Left kidney (tissue), 8 donors: Measurements from ENCODE around the gene MEOX1. TPM values are rescaled to one million over a fixed set of nuclear protein-coding genes. Genes with fewer than 3 reads are reported as not detected.
"Not testable (repeated sequence)": the region's sequence is repeated elsewhere in the genome, so short reads cannot be mapped to it uniquely, and the experiment has no call there.

ENCODE experiments used
- DNase-seq: peaks from one replicate; pipeline ENCODE4 v3.0.0-alpha.2; 2013
- long read RNA-seq, 8 donors: transcript quantifications; one replicate each; lab custom pipeline, GENCODE V29; 2026
- polyA plus RNA-seq: library from polyadenylated mRNA; unstranded; fragments of 120-200 nt; gene quantifications from one replicate; pipeline ENCODE4 v1.2.1, GENCODE V29; 2013; ENCODE audit not compliant: insufficient read length

The MEOX1 gene
- 15.5 TPM for polyA plus RNA-seq
- long read RNA-seq, donor 1, transcript MEOX1-201 (3 exons, 2,707 nt) = major isoform, 5 of 8 reads
- long read RNA-seq, donor 1, partial matches to known transcripts = 0 of 8 reads
- long read RNA-seq, donor 1, other reads (novel, unspliced or antisense) = 0 of 8 reads
- long read RNA-seq, donor 2, transcript MEOX1-201 (3 exons, 2,707 nt) = major isoform, 9 of 10 reads
- long read RNA-seq, donor 2, partial matches to known transcripts = 0 of 10 reads
- long read RNA-seq, donor 2, other reads (novel, unspliced or antisense) = 0 of 10 reads
- long read RNA-seq, donor 3, partial matches to known transcripts = 0 of 6 reads
- long read RNA-seq, donor 3, other reads (novel, unspliced or antisense) = 0 of 6 reads
- long read RNA-seq, donor 4, partial matches to known transcripts = 0 of 2 reads
- long read RNA-seq, donor 4, other reads (novel, unspliced or antisense) = 0 of 2 reads
- long read RNA-seq, donor 5, partial matches to known transcripts = 0 of 3 reads
- long read RNA-seq, donor 5, other reads (novel, unspliced or antisense) = 0 of 3 reads
- long read RNA-seq, donor 6, transcript MEOX1-201 (3 exons, 2,707 nt) = major isoform, 5 of 6 reads
- long read RNA-seq, donor 6, partial matches to known transcripts = 0 of 6 reads
- long read RNA-seq, donor 6, other reads (novel, unspliced or antisense) = 0 of 6 reads
- long read RNA-seq, donor 7, transcript MEOX1-201 (3 exons, 2,707 nt) = major isoform, 5 of 6 reads
- long read RNA-seq, donor 7, partial matches to known transcripts = 0 of 6 reads
- long read RNA-seq, donor 7, other reads (novel, unspliced or antisense) = 0 of 6 reads
- long read RNA-seq, donor 8, partial matches to known transcripts = 0 of 4 reads
- long read RNA-seq, donor 8, other reads (novel, unspliced or antisense) = 0 of 4 reads

DNA sequence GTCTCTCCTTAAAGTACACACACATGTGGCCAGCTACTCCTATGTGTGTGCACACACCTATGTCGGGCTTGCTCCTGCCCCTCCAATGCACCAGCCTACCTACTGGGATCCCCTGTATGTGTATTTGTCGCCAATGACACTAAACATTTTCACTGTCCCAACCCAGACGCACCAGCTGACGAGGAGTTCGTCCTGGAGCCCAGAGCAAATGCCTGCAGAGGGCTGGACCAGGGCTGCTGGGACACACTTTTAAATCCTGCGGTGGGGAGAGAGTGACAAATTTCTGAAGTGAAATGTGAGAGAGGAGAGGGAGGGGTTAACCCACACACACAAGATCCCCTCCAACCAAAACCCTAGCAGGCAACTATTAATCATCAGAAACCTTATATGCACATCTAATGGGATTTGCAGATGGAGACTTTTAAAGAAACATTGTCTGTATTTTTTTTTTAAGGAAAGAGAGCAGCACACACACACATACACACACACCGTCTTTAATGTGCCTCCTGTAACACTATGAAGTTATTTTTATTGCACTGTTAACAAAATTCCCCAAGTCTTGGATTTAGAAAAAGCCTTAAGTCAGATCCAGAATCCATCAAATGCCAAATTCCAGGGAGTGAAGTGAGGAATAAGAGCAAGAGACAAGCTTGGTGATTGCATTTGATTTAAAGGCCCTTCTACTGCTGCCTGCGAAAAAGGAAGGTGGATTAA is at the start of gene MEOX1:
MEOX1 (minus strand) TSS at position 224 of the 714 bp plus-strand sequence. CDS start 388 bp downstream, outside the sequence.
- DNase-seq = peak; percentile 85

DNA sequence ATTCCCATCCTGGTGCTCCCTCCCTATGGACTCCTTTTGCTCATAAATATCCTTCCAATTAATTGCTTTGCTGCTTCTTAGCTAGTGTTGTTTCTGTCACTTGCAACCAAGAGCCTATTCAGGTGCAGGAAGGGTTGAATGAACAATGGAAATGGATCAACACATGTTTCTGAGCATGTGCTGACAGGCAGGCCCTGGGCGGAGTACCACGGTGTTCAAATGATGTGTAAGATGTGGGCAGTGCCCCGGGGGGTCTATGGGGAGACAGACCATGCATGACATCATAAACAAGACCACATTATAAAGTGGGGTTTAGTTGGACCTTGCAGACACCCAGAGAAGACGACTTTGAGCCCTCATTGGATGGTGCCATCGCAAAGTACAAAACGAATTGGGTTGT is 48.4 kb upstream of the MEOX1 start:
- no peak for DNase-seq

DNA sequence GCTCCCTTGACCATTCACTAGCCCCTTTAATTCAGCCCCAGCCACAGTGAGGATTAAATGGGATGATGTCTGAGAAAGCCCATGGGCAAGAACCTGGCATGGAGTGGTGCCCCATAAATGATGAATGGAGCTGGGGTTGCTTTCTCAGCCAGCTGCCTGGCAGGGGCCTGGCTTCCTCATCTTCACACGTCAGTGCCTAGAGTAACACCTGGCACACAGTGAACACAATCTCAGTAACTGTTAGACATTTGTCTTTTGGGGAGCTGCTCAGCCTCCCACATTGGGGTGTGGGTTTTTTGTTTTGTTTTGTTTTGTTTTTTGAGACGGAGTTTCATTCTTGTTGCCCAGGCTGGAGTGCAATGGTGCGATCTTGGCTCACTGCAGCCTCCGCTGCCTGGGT is 47.5 kb upstream of the MEOX1 start:
- DNase-seq = no peak

DNA sequence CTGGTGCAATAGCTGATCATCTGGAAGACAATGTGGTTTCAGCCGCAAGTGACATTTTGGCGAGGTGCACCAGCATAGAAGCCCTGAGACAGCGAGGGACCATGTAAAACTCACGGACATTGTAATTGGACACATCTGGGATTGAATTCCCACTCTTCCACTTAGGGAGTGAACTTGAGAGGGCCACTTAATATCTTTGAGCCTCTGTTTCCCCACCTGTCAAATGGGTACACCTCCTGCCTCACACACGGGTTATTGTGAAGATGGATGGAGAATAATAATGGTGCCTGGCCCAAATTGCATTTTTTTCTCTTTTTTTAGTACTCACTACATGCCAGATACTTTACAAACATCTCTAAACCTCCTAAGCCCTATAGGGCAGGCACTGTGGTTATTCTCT is 45.5 kb upstream of the MEOX1 start:
- no peak for DNase-seq

DNA sequence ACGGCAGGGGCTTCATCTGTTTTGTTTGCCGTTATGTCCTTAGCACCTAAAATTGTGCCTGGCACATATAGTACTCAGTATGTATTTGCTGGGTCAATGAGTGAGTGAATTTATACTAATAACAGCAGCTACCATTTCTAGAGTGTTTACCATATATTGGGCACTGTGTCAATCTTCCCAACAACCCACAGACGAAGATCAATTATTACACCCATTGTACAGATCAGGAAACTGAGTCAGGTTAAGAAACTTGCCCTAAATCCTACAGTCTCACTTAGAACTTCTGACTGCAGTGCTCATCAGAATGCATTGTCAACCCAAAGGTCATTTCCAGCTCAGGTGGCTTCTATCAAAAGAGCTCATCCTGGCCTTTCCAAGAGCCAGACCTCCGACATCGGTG is 44.5 kb upstream of the MEOX1 start:
- no peak for DNase-seq

DNA sequence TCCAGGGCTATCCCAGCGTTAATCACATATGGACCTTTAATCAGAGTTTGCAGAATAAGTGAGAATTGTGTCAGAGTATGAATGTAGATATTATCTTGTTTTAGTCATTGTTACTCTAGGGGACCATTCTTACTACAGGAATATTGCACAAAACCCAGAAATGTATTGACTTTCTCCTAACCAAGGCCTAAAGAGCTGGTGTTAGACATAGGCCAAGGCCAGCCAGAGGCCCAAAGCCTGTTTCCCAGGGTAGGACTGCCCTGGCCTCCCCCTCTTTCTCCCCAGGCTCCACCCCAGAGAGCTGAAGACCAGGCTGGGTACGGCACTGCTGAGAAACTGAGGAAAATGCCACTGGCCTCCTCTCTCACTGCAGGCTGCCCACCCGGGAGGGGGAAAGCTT is 41.9 kb upstream of the MEOX1 start:
- DNase-seq = no peak

DNA sequence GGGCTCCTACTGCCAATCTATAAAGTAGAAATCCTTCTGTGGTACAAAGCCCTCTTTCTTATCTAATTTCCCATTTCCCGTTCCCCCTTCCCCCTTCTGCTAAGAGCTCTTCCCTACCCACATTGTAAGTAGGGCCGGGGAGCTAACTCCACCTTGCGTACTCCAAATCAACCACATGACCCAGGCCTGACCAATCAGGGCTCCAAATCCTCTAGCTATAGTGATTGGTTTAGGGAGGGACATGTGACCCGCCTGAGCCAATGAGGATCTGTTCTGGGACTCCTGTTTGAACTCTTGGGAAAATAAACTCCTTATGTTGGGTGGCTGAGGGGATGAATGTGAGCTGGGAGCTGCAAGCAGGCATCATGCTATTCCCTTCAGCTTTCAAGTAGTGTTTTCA is 40.9 kb upstream of the MEOX1 start:
- DNase-seq = no peak

DNA sequence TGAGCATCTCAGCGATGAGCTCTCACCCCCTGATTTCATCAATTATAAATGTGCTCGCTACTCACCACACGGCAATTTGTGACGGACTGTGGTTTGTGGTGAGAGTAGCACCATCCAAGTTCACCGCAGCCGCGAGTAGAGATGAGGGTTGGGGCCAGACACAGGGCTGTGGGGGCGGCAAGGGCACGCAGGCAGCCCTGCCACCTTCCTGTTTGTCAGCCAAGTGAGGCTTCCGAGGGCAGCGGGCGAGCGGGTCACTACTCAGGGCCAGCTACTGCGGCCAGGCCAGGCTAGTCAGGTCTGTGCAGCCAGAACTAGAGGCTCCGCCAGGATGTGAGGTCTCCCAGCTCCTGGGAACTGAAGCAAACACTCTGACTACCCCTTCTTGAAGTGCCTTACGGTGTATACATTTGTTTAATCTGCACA is 39.6 kb upstream of the MEOX1 start:
- DNase-seq = no peak

DNA sequence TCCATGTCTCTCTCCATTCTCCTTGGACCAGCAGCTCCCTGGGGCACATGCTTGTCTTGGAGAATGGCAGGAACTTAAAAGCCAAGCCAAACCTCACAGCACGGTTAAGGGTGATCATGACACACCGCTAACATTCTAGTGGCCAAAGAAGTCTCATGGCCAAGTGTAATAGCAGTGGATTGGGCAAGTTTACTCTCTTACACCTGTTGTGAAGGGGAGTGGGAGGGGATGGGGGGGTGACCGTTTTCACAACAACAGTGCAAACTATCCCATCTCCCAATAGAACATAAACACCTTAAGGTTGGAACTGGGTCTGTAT is 37.7 kb upstream of the MEOX1 start:
- DNase-seq = no peak

DNA sequence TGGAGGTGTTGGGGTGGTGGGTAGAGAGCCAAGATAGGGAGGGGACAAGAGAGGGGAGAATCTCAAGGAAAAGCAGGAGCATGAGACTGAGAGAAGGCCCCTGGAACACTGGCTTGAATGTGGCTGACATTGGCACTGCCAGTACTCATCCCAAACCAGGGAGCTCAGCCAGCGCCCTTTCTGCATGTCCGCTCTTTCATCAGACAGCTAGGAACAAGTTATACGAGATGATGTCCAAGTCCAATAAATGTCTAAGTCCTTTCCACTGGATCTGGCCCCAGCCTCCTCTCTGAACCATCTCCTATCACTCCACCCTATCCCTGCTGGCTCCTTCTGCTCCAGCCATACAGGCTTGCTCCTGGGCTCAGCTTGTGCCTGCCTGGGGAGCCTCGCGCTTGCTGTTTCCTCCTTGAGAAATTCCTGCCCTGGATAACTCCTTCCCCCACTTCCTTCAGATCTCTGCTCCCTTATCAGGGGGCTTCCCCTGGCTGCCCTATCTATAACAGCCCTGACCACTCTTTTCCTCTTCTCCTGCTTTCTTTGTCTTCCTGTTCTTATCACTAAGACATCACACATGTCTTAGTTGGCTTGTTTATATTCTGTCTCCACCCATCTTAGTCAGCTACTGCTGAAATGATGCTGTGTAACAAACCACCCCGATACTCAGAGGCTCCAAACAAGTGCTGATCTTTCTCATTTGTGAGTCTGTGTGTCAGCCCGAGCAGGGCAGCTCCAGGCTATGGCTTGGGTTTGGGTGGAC is 37.1 kb upstream of the MEOX1 start:
- no peak for DNase-seq

DNA sequence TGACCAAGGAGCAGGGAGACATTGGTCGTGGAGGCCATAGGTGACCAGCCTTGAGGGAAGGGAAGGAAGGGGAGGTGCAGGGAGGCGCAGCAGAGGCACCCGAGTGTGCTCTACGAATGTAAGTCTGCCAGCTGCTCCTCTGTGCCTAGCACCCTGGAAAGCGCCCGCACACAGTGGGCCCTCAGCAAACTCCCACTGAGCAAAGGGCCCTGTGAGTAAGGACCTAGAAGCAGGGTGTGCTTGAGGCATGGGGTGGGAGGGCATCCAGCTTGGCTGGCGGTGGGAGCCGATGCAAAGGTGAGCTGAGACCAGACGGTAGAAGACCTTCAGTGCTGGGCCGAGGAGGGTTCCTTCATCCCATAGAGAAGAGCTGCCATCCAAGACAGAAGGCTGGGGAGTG is 36.2 kb upstream of the MEOX1 start:
- DNase-seq = no peak

DNA sequence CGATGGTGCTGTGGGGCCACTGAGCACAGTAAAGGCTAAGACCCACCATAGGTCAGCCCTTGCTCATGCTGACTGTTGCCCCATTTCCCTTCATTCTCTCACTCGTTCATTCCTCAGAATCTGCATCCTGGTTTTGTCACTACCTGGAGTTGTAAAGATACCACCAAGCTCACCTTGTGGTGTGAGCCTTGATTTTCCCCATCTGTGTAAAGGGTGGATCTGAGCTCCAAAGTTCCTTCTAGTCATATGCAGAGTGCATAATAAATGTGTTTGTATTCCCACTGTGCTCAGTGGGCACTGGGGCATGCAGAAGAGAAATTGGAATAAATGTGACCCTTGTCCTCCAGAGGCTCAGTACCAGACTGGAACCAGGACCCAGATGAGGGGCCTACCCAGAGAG is 35.2 kb upstream of the MEOX1 start:
- no peak for DNase-seq

DNA sequence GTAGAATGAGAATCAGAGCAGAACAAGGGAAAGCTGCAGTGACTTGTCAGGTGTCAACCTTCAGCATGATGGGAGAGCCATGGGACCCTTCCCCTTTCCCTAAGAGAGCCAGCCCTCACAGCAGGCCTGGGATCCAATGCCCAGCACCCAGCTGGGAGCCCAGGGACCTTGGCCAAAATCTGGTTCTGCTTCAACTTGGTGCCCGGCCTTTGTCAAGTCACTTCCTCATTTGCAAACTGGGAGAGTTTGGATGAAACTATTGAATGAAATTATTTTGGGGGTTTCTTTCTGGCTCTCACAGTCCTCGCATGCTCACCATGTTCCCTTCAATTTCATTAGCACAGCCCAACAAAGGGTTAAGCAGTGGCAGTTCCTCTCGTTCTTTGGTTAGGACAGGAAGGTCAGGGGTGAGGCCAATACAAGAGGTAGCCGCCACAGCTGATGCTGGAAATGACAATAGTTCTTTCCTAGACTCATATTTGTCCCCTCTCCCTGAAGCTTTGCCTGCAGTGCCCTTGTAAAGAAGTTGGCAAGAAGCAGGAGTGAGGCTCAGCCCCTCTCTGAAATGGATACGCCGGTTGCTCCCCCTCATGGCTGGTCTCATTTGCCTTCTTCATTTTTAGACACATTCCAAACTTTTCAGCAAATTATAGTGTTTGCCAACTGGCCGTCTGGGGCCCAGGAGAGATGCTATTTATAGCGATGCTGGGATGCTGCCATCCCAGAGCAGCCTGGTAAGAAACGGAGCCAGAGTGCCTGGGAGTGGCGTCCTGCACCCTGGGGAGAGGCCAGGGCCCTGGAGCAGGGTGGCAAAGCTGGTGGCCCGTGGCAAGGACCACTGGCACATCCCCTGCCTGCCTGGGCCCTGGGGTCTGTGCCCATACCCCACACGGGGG is 34.5 kb upstream of the MEOX1 start:
- no peak for DNase-seq

DNA sequence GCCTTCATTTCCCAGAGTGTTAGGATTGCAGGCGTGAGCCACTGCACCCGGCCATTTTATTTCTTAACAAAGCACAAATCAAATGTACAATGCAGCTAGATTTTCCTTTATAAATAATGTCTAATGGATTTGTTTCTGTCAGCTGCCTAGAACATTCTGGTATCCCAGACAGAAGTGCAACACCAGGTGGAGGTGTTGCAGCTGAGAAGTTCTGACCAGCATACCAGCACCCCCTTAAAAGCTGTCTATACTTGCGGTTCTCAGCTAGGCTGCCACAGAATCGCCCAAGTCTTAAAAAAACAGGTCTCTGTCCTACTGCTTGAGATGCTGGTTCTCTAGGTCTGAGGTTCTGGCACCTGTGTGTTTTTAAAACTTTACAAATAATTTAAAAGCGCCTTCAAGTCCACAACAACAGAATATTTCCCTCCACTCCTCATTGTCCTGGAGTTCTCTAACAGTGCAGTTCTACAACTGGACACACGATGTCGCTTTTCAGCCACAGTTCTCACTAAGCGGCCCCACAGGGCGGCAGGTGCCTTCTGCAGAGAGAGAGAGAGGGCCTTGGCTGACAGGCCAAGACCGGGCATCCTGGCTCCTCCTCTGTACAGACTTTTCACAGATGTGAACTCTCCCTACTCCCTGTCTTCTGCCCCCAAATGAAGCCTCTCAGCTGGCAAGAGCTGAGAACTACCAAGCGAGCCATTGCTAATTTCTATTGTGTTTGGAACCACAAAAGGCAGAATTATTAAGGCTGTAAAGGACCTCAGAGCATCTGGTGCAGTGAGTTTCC is 32.6 kb upstream of the MEOX1 start:
- DNase-seq = peak; percentile 87

DNA sequence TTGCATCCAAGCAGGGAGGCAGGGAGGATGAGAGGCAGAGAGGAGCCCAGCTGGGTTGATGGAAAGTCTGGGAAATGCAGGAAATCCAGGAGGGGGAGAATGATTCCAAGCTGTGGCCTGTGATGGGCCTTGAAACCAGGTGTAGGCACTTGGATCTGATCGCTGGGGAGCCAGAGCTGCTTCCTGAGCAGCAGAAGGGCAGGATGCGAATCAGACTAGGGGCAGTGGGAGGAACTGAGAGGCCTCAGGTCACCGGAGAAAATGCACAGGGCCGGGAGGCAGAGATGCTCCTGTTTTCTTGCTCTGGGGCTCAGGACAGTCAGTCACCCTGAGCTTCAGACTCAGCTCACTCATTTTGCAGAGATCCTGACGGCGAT is 29.6 kb upstream of the MEOX1 start:
- DNase-seq = no peak

DNA sequence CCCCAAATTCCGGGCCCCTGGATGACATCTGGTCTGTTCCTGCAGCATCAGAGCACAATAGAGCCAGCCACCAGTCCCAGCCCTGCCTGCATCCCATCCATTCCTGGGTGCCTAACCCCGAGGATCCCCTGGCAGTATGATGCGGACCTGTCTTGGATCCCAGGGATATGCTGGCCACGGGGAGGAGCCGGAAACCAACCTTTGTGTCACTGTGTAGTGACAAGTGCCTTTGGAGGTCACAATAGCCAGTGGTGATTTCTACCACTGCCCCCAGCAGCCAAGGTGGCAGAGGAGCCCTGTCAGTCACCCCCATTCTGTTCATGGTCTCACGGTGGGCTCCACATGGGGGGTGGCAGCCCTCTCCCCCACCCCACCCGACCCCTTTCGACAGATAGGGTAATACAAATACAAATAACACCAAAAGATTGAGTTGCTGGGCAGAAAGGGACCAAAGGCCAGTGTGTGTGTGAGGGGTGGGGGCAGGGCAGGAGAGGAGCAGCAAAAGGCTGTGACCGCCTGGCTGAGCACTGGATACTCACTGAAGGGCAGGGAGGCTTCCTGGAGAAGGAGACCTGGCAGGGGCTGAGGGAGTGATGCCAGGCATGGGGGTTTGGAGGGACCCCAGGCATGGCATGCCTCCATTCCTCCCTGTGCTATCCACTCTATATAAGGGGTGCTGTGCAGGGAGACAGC is 29.0 kb upstream of the MEOX1 start:
- no peak for DNase-seq

DNA sequence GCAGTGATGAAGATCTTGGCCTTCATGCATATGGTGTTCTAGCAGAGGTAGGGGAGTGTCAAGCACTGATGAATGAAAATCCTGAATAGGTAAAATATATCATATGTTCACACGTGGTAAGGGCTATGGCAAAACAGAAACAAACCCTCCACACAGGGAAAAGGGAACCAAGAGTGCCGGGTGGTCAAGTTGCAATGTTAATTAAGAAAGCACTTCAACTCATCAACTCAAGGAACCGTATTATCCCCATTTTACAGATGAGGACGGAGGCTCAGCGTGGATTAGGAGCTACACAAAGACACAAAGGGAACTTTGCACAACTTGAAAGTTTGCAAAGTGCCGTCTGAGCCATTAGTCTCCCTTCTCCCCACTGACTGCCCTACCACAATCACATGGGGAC is 28.1 kb upstream of the MEOX1 start:
- no peak for DNase-seq

DNA sequence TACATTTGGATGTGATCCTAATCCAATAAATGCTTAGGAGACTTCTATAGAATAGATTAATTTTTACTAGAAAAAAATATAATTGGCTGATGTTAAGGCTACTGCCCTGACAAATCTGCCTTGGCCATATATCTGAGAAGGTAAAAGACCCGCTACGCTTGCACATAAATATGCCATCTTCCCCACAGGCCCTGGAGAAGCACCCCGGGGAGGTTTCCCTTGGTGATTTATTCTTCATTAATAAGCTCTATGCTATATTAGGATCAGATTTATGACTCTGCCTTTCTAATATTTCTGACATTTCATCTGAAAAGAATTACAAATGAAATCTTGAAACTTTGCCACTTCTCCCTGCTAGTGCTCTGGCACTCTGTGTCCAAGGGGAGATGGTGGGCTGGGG is 27.4 kb upstream of the MEOX1 start:
- DNase-seq = no peak

DNA sequence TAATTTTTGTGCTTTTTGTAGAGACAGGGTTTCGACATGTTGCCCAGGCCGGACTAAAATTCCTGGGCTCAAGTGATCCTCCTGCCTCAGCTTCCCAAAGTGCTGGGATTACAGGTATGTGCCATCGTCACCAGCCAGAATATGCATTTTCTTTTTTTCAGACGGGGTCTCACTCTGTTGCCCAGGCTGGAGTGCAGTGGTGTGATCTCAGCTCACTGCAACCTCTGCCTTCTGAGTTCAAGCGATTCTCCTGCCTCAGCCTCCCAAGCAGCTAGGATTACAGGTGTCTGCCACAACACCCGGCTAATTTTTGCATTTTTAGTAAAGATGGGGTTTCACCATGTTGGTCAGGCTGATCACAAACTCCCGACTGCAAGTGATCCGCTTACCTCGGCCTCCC is 25.2 kb upstream of the MEOX1 start:
- not testable (repeated sequence) for DNase-seq
